ENCODE data around the gene MPZL1. TPM values are rescaled to one million over a fixed set of nuclear protein-coding genes. Genes with fewer than 3 reads are reported as not detected.

MPZL1 gene
- total and polyA plus RNA-seq, 9 donors = 30.3 to 180 (median 80.1) TPM

DNA sequence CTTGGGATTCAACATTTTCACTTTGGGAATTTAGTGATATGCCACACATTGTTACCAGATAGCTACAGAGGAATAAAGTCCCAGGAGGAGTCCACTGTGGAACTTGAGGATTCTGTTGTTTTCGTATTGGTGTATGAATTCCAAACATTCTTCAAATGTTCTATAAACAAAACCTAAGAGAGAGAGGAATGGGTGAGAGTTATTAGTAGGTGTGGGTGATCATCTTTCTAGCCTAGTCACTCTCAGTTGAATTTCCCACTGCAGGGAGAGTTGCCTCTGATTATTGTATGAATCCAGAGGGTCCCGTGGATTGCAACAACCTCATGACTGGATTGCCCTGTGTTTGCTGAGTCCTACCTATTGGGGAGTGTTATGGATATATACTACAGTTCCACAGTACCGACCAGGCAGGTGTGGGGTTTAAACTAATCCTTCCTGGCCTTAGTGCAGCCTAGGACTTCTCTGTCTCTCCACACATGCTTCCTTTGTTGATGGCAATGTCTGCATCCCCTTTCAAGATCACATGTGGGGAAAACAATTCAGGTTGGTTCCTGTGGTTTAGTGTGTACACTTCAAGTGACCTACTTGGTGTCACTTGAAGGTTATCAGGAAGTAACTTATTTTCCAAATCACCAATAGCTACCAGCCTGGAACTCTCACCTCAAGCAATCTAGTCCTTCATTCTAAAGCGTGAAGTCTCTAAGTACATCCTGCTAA lies 100.3 kb downstream of the MPZL1 start:
- 57 to 62% (median 61%) methylated on average over 4 of the region's 4 CpGs for WGBS, 3 donors
- Histone ChIP-seq H3K4me1 (ENCODE audit: insufficient read depth) (peaks cover 2% of the 10 kb centered on the region), H3K27me3 (no peaks in the 10 kb centered on the region), H3K36me3 (no peaks in the 10 kb centered on the region), H3K9me3 (no peaks in the 10 kb centered on the region), H3K27ac (no peak overlapping the region), H3K4me3 (no peak overlapping the region)
- no peak for DNase-seq
- TF ChIP-seq, protein P1, sequence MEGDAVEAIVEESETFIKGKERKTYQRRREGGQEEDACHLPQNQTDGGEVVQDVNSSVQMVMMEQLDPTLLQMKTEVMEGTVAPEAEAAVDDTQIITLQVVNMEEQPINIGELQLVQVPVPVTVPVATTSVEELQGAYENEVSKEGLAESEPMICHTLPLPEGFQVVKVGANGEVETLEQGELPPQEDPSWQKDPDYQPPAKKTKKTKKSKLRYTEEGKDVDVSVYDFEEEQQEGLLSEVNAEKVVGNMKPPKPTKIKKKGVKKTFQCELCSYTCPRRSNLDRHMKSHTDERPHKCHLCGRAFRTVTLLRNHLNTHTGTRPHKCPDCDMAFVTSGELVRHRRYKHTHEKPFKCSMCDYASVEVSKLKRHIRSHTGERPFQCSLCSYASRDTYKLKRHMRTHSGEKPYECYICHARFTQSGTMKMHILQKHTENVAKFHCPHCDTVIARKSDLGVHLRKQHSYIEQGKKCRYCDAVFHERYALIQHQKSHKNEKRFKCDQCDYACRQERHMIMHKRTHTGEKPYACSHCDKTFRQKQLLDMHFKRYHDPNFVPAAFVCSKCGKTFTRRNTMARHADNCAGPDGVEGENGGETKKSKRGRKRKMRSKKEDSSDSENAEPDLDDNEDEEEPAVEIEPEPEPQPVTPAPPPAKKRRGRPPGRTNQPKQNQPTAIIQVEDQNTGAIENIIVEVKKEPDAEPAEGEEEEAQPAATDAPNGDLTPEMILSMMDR (IDR thresholded peaks at IDR 0.05) = no peak
- TF ChIP-seq EP300 (IDR thresholded peaks at IDR 0.05) = no peak
- TF ChIP-seq POLR2A (IDR thresholded peaks at IDR 0.05) = no peak
- intact Hi-C loops (cut with DNase I) = no loop called here

DNA sequence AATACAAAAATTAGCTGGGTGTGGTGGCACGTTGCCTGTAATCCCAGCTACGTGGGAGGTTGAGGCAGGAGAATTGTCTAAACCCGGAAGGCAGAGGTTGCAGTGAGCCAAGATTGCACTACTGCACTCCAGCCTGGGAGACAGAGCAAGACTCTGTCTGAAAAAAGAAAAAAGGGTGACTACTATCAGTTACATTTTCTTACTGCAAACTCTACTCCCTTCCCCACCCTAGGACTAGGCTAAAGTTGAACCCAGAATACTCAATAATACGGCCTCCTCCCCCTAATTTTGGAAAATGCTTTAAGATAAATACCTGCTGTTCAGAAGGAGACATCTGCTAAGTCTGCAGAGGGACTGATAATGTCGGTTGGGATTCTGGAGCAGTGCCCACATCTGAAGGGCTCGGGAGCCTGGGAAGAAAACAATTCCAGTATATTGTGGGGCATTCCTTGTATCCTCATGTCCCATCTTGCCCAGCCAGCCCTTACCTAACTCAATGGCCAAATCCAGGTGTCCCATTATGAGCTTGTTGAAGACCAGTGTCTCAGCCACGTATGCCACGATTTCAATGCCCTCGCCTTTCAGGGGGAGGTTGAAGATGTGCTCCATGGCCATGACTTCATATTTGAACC lies 102.5 kb downstream of the MPZL1 start:
- DNase-seq = no peak
- 32 to 41% (median 34%) methylated on average over 9 of the region's 9 CpGs for WGBS, 3 donors
- no peaks in the 10 kb centered on the region for H3K36me3 ChIP-seq
- no peak overlapping the region for H3K27ac ChIP-seq
- TF ChIP-seq EP300 (IDR thresholded peaks at IDR 0.05) (no peak), POLR2A (IDR thresholded peaks at IDR 0.05) (no peak)
- TF ChIP-seq, protein P1 (IDR thresholded peaks at IDR 0.05) = no peak
- H3K4me1 ChIP-seq (ENCODE audit: insufficient read depth) = peaks cover 2% of the 10 kb centered on the region
- H3K27me3 ChIP-seq = no peaks in the 10 kb centered on the region
- H3K4me3 ChIP-seq = no peak overlapping the region
- intact Hi-C loops (cut with DNase I) = no loop called here
- H3K9me3 ChIP-seq = no peaks in the 10 kb centered on the region

DNA sequence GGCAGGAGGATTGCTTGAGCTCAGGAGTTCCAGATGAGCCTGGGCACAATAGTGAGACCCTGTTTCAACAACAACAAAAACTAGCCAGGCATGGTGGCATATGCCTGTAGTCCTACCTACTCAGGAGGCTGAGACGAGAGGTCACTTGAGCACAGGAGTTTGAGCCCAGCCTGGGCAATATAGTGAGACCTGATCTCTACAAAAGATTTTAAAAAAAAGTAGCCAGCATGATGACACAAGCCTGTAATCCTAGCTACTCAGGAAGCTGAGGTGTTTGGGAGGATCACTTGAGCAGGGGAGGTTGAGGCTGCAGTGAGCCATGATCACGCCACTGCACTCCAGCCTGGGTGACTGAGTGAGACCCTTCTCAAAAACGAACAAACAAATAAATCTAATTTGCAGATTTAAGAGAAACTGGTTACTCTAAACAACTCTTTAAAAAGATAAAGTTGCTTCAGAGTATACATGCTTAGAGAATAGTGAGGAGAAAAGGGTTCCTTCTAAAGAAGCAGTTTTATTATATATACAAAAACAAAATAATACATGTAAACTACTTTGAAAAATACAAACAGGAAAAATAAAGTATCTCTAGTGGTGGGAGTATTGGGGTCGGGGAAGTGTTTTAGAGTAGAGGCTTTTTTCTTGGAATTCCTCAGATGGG lies 103.8 kb downstream of the MPZL1 start:
- intact Hi-C loops (cut with DNase I) = no loop called here

DNA sequence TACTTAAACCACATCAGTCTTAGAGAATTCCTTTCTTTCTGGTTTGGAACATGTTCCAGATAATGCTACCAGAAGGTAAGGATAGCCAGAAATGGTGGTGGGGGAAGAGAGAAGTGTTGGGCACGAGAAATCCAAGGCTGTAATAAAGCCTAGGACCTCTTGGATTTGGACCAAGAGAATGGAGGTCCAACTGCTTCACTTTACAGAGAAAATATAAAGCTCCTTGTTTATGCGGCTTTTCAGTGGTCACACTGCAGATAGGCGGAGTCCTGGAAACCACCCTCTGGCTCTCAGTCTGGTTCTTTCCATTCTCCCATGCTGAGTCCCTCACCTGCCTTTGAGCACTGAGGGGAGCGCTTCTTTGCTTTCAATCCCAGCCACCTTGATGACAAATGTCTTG lies 104.3 kb downstream of the MPZL1 start:
- Histone ChIP-seq H3K4me3 (no peak overlapping the region), H3K9me3 (no peaks in the 10 kb centered on the region), H3K36me3 (no peaks in the 10 kb centered on the region), H3K4me1 (ENCODE audit: insufficient read depth) (peaks cover 2% of the 10 kb centered on the region), H3K27me3 (no peaks in the 10 kb centered on the region), H3K27ac (no peak overlapping the region)
- no peak for DNase-seq
- TF ChIP-seq EP300 (IDR thresholded peaks at IDR 0.05) (no peak), POLR2A (IDR thresholded peaks at IDR 0.05) (no peak)
- TF ChIP-seq, protein P1 (IDR thresholded peaks at IDR 0.05) = no peak
- intact Hi-C loops (cut with DNase I) = no loop called here
- WGBS, 3 donors = 86 to 96% (median 93%) methylated on average over 4 of the region's 4 CpGs

More for the DNA sequence above, 103.8 kb downstream of the MPZL1 start:
- TF ChIP-seq EP300 (IDR thresholded peaks at IDR 0.05) (no peak), POLR2A (IDR thresholded peaks at IDR 0.05) (no peak)
- TF ChIP-seq, protein P1 (IDR thresholded peaks at IDR 0.05) = no peak
- Histone ChIP-seq H3K27me3 (no peaks in the 10 kb centered on the region), H3K4me3 (no peak overlapping the region), H3K4me1 (ENCODE audit: insufficient read depth) (peaks cover 2% of the 10 kb centered on the region), H3K36me3 (no peaks in the 10 kb centered on the region), H3K9me3 (no peaks in the 10 kb centered on the region), H3K27ac (no peak overlapping the region)
- DNase-seq = no peak
- 62 to 71% (median 64%) methylated on average over 4 of the region's 4 CpGs for WGBS, 3 donors

All from ovary (tissue), 9 donors.